Endothelial cell of umbilical vein (primary cell): ENCODE results near the gene NSMCE1. TPM values are rescaled to one million over a fixed set of nuclear protein-coding genes. Genes with fewer than 3 reads are reported as not detected.

Experiments
- BruUV-seq: library from RNA; stranded (reverse); fragments of 400-500 nt; replicated peaks from 2 replicates; lab custom pipeline; 2021; lab: Mats Ljungman, UMichigan
- CTCF ChIA-PET: fragments of 300-600, 350-600 bp; sonication (Branson Sonifier 250); formaldehyde crosslinking; loops from one replicate; lab custom pipeline; 2021; ENCODE audit warnings: antibody characterized with exemption, inconsistent platforms; lab: Charles Lee
- POLR2A ChIA-PET: fragments of 300-600, 350-600 bp; sonication (Branson Sonifier 250); formaldehyde crosslinking; loops from one replicate; lab custom pipeline; 2021; ENCODE audit warnings: antibody characterized with exemption, inconsistent platforms; lab: Charles Lee
- DNase-seq: peaks from one replicate; pipeline ENCODE4 v3.0.0-alpha.2; 2011; ENCODE audit warnings: low read depth, low spot score
- FAIRE-seq: peaks from 2 replicates; lab custom pipeline; 2011; peaks lifted over from hg19 to GRCh38; lab: Jason Lieb, UNC
- H2AFZ ChIP-seq: 2 replicates; pipeline ENCODE4 v1.6.0; 2012; ENCODE audit warnings: low read depth, low read length, control low read depth, inconsistent platforms
- H3K27ac ChIP-seq: 2 replicates; pipeline ENCODE4 v1.5.1; 2011; ENCODE audit warnings: low read depth, mild to moderate bottlenecking, control low read depth, low read length, moderate library complexity; ENCODE audit not compliant: insufficient read depth
- H3K27me3 ChIP-seq, 2 experiments: 2 replicates each; pipeline versions ENCODE4 v1.6.0 to v1.6.1; 2011; ENCODE audit warnings: low read length in 2 of 2, mixed read lengths in 1 of 2; ENCODE audit not compliant: control insufficient read depth in 2 of 2, insufficient read depth in 2 of 2
- H3K36me3 ChIP-seq, 2 experiments: 2 replicates in 1 of 2; 3 replicates in 1 of 2; pipeline ENCODE4 v1.5.1; 2011; ENCODE audit warnings: low read length in 2 of 2, mild to moderate bottlenecking in 1 of 2, moderate library complexity in 1 of 2; ENCODE audit not compliant: control insufficient read depth in 2 of 2, insufficient read depth in 2 of 2; ENCODE audit errors: extremely low read depth in 1 of 2
- H3K4me1 ChIP-seq: 3 replicates; pipeline ENCODE4 v1.5.1; 2011; ENCODE audit warnings: mild to moderate bottlenecking, low read length; ENCODE audit not compliant: control insufficient read depth, insufficient read depth; ENCODE audit errors: extremely low read depth
- H3K4me2 ChIP-seq: 2 replicates; pipeline ENCODE4 v1.6.1; 2011; ENCODE audit warnings: low read length, control low read depth, mixed read lengths; ENCODE audit not compliant: insufficient read depth
- H3K4me3 ChIP-seq, 3 experiments: fragments of 200-600 bp in 1 of 3; sonication (generic), shearing (Covaris generic) in 1 of 3; replicated peaks in 1 of 3; 2 replicates each; pipeline ENCODE4 v1.5.1; 2011 to 2016; ENCODE audit warnings: control low read depth in 3 of 3, low read length in 3 of 3, mild to moderate bottlenecking in 2 of 3, inconsistent platforms in 1 of 3, low read depth in 1 of 3, moderate library complexity in 1 of 3; ENCODE audit not compliant: insufficient read depth in 1 of 3
- H3K79me2 ChIP-seq: 2 replicates; pipeline ENCODE4 v1.6.0; 2012; ENCODE audit warnings: low read length, inconsistent platforms; ENCODE audit not compliant: control insufficient read depth, insufficient read depth
- H3K9ac ChIP-seq: replicated peaks from 2 replicates; pipeline ENCODE3; 2011; ENCODE audit warnings: low read length, control low read depth; ENCODE audit not compliant: insufficient read depth; ENCODE audit errors: extremely low read depth
- H3K9me1 ChIP-seq: replicated peaks from 3 replicates; pipeline ENCODE4 v1.6.0; 2011; ENCODE audit warnings: mild to moderate bottlenecking, low read length; ENCODE audit not compliant: control insufficient read depth, insufficient read depth; ENCODE audit errors: extremely low read depth
- H3K9me3 ChIP-seq: replicated peaks from 2 replicates; pipeline ENCODE4 v1.5.1; 2012; ENCODE audit warnings: low read length, inconsistent platforms; ENCODE audit not compliant: control insufficient read depth, insufficient read depth
- H4K20me1 ChIP-seq: replicated peaks from 2 replicates; pipeline ENCODE3; 2011; ENCODE audit warnings: mild to moderate bottlenecking, low read length; ENCODE audit not compliant: control insufficient read depth, insufficient read depth; ENCODE audit errors: extremely low read depth
- CTCF ChIP-seq, 2 donors: IDR thresholded peaks; 1 replicate in 1 of 2; 2 replicates in 1 of 2; pipeline ENCODE4 v1.5.1; 2011; ENCODE audit warnings: low read length in 2 of 2, mild to moderate bottlenecking in 2 of 2, moderate library complexity in 2 of 2, control low read depth in 1 of 2, inconsistent platforms in 1 of 2, low read depth in 1 of 2; ENCODE audit not compliant: insufficient read depth in 1 of 2; ENCODE audit errors: extremely low read depth in 1 of 2
- GATA2 ChIP-seq: IDR thresholded peaks from 2 replicates; pipeline ENCODE4 v1.7.0; 2011; ENCODE audit warnings: low read depth, mild to moderate bottlenecking, moderate library complexity, mixed read lengths, low read length; ENCODE audit not compliant: insufficient read length, insufficient read depth
- JUN ChIP-seq: IDR thresholded peaks from 2 replicates; pipeline ENCODE4 v1.6.1; 2011; ENCODE audit warnings: borderline replicate concordance, low read depth; ENCODE audit not compliant: insufficient read length, insufficient read depth
- POLR2A ChIP-seq: IDR thresholded peaks from 2 replicates; pipeline ENCODE4 v1.6.1; 2012; ENCODE audit warnings: low read depth, mild to moderate bottlenecking, control low read depth, low read length
- POLR2AphosphoS5 ChIP-seq: IDR thresholded peaks from 2 replicates; pipeline ENCODE4 v1.6.1; 2012; ENCODE audit warnings: low read depth, mild to moderate bottlenecking, control low read depth, low read length, moderate library complexity; ENCODE audit not compliant: insufficient read depth
- dilution Hi-C: fragments of 300-500 bp; cut with MboI; formaldehyde crosslinking; loops from one replicate; pipeline ENCODE4 v1.15.0; 2019; ENCODE audit warnings: low sequenced_read_pairs; ENCODE audit not compliant: extremely low pct_ligation_motif_present
- intact Hi-C: fragments of 100-400 bp; cut with micrococcal nuclease; formaldehyde crosslinking; loops from one replicate; pipeline ENCODE4 v1.10.0; 2022
- polyA plus RNA-seq, 4 experiments: library from polyadenylated mRNA; depleted of rRNA in 3 of 4; stranded (reverse) in 3 of 4; unstranded in 1 of 4; fragments of >200 nt; gene quantifications; 2 replicates each; pipeline versions ENCODE4 v1.2.1 to v1.2.3, GENCODE V29; 2011 to 2012; ENCODE audit warnings: missing spikeins in 1 of 4
- total RNA-seq: library from RNA; stranded (reverse); gene quantifications from 2 replicates; pipeline ENCODE4 v1.2.3, GENCODE V29; 2021
- TF ChIP-seq, protein P1 (sequence below): IDR thresholded peaks from 2 replicates; pipeline ENCODE4 v1.6.1; 2011; ENCODE audit not compliant: insufficient read depth, insufficient read length

The NSMCE1 gene
- total and polyA plus RNA-seq, 2 donors (not counting 3 experiments of a cell fraction or from before 2014, with no cell fraction given) = 23.8 to 42.0 TPM

DNA sequence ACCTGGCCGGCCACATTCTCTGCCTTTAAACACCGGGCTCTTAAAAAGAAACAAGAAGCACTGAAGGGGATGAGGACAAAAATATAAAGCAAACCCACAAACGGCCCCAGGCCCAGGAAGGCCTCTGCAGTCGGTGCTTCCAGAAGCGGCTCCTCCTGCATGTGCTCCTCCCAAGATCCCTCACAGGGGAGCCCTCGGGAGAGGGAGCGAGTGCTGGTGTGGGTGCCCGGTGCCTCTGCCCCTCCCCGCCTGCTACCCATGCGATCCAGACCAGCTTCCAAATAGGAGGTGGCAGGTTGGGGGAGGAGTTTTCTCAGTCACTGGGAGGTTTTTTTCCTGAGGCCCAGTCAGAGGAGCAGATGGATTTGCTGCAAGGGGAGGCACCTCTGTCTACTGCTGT is 49.4 kb downstream of the NSMCE1 start:
- Histone ChIP-seq H3K27me3 (no peaks in the 10 kb centered on the region), H3K4me2 (no peak overlapping the region), H3K9ac (no peak overlapping the region), H3K9me3 (no peaks in the 10 kb centered on the region), H3K27ac (no peak overlapping the region), H3K4me1 (no peaks in the 10 kb centered on the region), H4K20me1 (no peaks in the 10 kb centered on the region), H3K4me3 (no peak overlapping the region), H3K79me2 (no peaks in the 10 kb centered on the region), H3K9me1 (no peaks in the 10 kb centered on the region), H2AFZ (no peak overlapping the region), H3K36me3 (no peaks in the 10 kb centered on the region)
- ChIA-PET CTCF (interaction anchor here (1.3 kb wide), 1 partner anchor 148 kb away, joined by 3 read pairs; no protein-coding TSS in a partner anchor), POLR2A (interaction anchor here (0.8 kb wide), 1 partner anchor 15 kb away, joined by 4 read pairs; no protein-coding TSS in a partner anchor)
- FAIRE-seq (no peak), DNase-seq (no peak)
- dilution Hi-C loops = no loop called here
- TF ChIP-seq GATA2 (no peak), CTCF (IDR thresholded peaks at IDR 0.05; ENCODE audit: extremely low read depth in 1 of 2, insufficient read depth in 1 of 2, low read depth in 1 of 2, low read length in 2 of 2) (no peak), POLR2A (no peak), JUN (no peak), POLR2AphosphoS5 (no peak)
- TF ChIP-seq, protein P1, sequence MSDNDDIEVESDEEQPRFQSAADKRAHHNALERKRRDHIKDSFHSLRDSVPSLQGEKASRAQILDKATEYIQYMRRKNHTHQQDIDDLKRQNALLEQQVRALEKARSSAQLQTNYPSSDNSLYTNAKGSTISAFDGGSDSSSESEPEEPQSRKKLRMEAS = no peak
- no TSS peak for BruUV-seq
- intact Hi-C loops = no loop called here
